ENCODE data around the gene GTSE1.

GTSE1 gene

DNA sequence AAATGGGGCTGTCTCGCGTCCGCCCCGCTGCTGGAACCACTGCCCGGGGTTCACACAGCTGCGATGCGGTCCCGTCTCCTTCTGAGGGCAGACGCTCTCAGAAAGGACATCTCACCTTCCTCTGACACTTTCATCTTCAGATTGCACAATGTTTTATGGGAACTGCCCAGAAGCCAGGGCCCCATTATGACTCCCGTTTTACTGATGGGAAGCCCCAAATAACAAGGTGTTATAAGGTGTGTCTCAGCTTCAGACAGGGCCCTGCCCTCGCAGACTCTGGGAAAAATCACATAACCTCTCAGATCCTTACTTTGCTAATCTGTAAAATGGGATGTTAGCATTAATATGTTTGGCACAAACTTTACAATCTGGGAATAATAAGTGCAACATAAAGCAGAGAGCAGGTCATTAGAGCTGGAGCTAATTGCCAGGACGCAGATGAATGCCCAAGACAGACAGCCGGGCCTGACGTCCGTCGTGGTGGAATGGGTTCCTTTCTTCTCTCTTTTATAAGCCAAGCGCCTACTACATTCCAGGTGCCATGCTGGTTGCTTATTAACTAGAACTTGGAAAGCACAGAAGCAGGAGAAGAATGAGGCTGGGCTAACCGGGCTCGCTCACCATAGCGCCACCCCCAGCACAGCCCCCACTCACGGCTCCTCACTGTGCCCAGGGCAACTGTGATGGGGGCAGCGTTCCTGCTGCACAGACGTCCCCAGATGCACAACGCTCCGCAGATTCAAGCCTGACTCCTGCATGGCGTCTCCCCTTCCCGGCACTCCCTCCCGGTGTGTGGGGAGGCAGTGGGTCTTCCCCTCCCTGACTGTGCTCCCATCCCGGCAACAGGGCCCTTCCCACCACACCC is 82.6 kb downstream of the GTSE1 start:
- DNase-seq = no peak

- DNase-seq = no peak
Measured at GRCh38 chr22:46380069-46380468, 83.4 kb downstream of the GTSE1 start.
